GM12891 (cell line): ENCODE data around the gene NRXN2.

Source experiments
- POLR2A ChIP-seq: IDR thresholded peaks from 2 replicates; pipeline ENCODE4 v1.6.1; 2011; ENCODE audit warnings: low read depth, low read length, control low read depth
- POLR2AphosphoS5 ChIP-seq: IDR thresholded peaks from 2 replicates; pipeline ENCODE4 v1.6.1; 2011; ENCODE audit warnings: low read depth, low read length, control low read depth
- POU2F2 ChIP-seq: IDR thresholded peaks from 2 replicates; pipeline ENCODE4 v1.6.1; 2011; ENCODE audit warnings: low read depth, mild to moderate bottlenecking, control low read depth, low read length, moderate library complexity
- SPI1 ChIP-seq: IDR thresholded peaks from 2 replicates; pipeline ENCODE4 v1.6.1; 2011; ENCODE audit warnings: low read depth, low read length, control low read depth
- TAF1 ChIP-seq: IDR thresholded peaks from 2 replicates; pipeline ENCODE4 v1.6.1; 2011; ENCODE audit warnings: low read depth, low read length, control low read depth

DNA sequence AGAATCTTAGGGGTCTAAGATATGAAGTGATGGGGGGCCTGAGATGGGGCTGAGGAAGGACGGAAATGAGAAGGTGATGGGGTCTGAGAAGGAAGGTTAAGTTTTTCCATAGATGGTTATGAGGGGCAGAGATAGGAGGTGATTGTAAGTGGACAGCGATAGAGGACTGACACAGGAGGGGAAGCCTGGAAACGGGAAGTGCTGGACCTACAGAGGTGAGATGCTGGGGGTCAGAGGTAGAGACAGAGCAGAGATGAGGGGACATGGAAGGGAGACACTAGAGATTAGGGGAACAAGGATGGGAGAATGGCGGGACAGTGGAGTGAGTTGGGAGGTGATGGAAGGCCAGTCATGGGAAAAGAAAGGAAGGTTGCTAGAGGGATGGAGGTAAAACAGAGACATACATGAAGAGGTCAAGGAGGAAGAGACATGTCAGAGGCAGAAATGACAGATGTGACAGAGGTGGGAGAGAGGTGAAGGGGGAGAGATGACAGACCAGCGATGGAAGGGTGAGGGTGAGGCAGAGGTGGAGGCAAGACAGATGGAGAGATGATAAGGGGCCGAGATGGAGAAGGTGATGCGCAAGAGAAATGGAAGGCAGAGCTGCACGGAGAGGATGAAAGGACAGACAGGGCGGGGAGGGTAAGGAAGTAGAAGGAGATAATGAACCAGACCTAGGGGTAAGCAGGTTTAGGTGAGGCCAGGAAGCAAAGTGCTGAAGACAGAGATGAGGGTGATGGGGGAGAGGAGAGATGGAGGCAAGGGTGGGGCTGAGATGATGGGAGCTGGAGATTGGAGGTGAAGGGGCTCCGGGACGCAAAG is 81.2 kb downstream of the NRXN2 start:
- TF ChIP-seq POLR2A (no peak), POLR2AphosphoS5 (no peak), TAF1 (no peak), POU2F2 (no peak), SPI1 (no peak)
